RWPE1 (cell line): ENCODE measurements around the gene HDAC4.

Source experiments
- CTCF ChIA-PET: fragments of 350-600 bp; sonication (Branson Sonifier 250); formaldehyde crosslinking; extraction: SDS; loops from one replicate; lab custom pipeline; 2021; lab: Yijun Ruan, JAX
- POLR2A ChIA-PET: fragments of 400-600 bp; formaldehyde crosslinking; extraction: SDS; loops from one replicate; lab custom pipeline; 2020; ENCODE audit warnings: antibody characterized with exemption; ENCODE audit not compliant: low non-redundant PET; lab: Yijun Ruan, JAX
- DNase-seq: peaks from one replicate; pipeline ENCODE4 v3.0.0; 2012; ENCODE audit warnings: low spot score
- H3K27ac ChIP-seq: fragments of 450-650 bp; 2 replicates; pipeline ENCODE4 v1.5.1; 2017
- TF ChIP-seq, protein P1 (sequence below): fragments of 450-650 bp; conservative IDR thresholded peaks from 2 replicates; pipeline ENCODE4 v1.5.1; 2017; ENCODE audit warnings: low read depth, mild to moderate bottlenecking

Gene HDAC4

DNA sequence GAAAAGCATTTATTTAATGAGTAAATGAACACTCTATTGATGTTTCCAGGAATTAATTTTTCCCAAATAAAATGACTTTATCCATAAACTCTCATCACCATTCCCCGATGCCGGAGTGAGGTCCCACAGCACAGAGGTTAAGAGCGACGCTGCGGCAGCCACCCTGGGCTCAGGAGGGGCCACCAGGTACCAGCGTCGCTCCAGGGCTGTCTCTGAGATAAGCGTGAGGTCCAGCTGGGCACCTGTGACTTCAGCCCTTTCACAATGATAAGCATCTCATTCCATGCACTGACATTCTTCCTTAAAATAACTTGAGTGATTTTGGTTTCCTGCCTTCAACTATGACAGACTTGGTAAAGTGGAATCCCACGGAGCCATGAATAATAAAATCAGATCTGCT is 370.9 kb downstream of the HDAC4 start:
- CTCF ChIA-PET, result no interaction called here
- TF ChIP-seq, protein P1, sequence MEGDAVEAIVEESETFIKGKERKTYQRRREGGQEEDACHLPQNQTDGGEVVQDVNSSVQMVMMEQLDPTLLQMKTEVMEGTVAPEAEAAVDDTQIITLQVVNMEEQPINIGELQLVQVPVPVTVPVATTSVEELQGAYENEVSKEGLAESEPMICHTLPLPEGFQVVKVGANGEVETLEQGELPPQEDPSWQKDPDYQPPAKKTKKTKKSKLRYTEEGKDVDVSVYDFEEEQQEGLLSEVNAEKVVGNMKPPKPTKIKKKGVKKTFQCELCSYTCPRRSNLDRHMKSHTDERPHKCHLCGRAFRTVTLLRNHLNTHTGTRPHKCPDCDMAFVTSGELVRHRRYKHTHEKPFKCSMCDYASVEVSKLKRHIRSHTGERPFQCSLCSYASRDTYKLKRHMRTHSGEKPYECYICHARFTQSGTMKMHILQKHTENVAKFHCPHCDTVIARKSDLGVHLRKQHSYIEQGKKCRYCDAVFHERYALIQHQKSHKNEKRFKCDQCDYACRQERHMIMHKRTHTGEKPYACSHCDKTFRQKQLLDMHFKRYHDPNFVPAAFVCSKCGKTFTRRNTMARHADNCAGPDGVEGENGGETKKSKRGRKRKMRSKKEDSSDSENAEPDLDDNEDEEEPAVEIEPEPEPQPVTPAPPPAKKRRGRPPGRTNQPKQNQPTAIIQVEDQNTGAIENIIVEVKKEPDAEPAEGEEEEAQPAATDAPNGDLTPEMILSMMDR, result no peak
- no peak for DNase-seq
- no peak overlapping the region for H3K27ac ChIP-seq
- POLR2A ChIA-PET, result no interaction called here

DNA sequence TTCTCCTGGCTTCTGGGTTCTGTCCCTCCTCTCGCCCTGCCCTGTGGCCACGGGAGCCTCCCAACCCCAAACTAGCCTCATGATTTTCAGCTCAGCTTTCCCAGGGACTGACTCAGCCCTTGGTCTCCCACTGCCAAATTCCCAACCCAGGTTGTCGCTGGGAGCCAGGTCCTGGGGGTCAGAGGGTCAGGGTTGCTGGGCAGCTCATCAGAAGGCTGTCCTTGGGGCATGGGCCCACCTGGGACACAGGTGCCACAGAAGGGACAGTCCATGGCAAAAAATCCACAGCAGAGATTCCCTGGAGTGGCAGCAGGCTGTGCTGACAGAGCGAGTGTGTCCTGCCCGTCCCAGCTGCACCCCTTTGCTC is 372.6 kb downstream of the HDAC4 start:
- ChIA-PET CTCF (interaction anchor here (0.5 kb wide), 1 partner anchor 115 kb away, joined by 3 read pairs; no protein-coding TSS in a partner anchor), POLR2A (no interaction called here)
- no peak for DNase-seq
- no peak overlapping the region for H3K27ac ChIP-seq
- TF ChIP-seq, protein P1, result no peak

DNA sequence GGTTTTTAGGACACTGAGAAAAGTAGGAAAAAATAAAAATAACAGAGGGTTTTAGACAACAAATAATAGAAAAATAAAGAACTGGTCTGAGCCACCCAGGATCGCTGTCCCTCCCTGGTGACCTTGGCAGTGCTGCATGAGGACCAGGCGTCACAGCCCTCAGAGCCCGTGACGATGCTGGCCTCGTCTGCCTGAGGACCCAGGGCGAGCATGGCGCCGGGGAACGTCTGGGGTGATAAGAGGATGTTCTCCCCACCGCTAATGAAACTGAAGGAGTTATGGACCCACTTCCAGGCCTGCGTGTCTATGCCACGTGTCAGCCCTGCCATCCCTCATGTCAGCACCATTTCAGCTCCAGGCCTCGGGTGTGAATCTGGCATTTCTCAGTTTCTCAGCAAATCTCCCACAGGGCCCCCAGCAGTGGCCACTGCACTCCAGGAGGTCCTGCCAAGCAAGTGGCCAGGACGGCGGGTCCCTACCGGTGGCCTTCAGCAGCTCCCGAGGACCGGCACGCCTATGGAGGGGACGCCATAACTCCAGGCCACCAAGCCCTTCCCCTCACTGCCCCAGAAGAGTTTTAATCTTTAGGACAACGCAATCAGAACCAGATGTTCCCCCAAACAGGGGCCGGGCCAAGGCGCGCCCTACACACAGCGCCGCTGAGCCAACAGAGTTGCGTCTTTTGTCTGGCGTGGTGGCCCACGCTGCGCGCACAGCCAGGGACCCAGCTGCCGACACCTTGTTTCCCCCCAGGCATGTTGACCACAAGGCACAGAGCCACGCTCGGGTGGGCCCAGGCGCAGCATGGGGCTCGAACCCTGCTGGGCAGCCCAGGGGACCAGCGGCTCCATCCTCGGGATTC is 373.2 kb downstream of the HDAC4 start:
- DNase-seq, result no peak
- H3K27ac ChIP-seq, result no peak overlapping the region
- POLR2A ChIA-PET, result no interaction called here
- CTCF ChIA-PET, result interaction anchor here (0.5 to 0.6 kb wide), 2 partner anchors 116 to 283 kb away, joined by 3 read pairs; no protein-coding TSS in a partner anchor
- TF ChIP-seq, protein P1, result no peak

DNA sequence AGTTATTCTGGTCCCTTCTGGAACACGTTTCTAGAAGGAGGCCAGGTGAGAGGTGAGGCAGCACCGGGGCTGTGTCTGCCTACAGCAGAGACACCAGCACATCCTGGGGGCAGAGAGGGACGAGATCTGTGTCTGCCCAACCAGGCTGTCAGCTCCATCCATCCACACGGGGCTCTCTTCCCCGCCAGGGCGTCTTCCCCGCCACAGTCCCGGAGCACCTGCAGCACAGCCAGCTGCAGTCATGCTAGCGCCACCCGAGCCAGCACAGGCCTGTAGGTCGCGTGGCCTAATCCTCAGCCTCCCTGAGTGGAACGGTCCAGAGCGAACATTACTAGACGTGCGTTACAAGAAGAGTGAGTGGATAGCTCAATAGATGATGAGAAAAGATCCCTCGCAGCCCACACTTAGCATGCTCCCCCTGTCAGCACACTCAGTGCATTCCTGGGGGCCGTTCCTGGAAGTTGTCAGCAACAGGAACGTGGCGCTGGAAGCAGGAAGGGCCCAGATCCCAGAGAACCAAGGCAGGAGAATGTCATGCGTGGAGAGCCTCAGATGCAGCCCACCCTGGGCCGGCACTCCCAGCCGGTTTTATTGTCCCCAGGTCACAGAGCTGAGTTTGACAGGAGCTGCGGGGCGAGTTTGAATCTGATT is 374.0 kb downstream of the HDAC4 start:
- H3K27ac ChIP-seq, result no peak overlapping the region
- no peak for DNase-seq
- TF ChIP-seq, protein P1, result no peak
- POLR2A ChIA-PET, result no interaction called here
- CTCF ChIA-PET, result interaction anchor here (0.6 kb wide), 1 partner anchor 282 kb away, joined by 3 read pairs; no protein-coding TSS in a partner anchor

DNA sequence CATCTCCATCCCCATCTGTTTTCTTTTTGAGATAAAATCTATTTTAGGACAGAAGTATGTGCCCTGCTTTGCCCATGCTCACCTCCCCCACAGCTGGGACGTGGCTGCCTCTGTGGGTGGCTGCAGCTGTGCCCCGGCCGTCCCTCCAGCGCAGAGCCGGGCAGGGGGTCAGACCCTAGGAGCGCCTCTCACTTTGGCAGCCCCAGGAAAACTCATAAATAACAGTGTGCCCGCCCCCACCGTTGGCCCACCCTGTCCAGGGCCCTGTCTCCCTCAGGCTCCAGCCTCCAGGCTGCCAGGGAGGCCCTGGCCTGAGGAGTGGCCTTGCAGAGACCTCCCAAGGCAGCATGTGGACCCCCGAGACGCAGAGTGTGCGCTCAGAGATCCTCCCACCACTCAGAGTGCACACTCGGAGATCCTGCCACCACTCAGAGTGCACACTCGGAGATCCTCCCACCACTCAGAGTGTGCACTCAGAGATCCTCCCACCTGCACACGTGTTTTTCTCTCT is 374.8 kb downstream of the HDAC4 start:
- POLR2A ChIA-PET, result no interaction called here
- CTCF ChIA-PET, result interaction anchor here (0.5 kb wide), 1 partner anchor 272 kb away, joined by 3 read pairs; no protein-coding TSS in a partner anchor

More for the DNA sequence above, 374.8 kb downstream of the HDAC4 start:
- H3K27ac ChIP-seq, result peak overlapping the region; percentile 71
- TF ChIP-seq, protein P1, result no peak
- no peak for DNase-seq
